OCI-M2 (cell line): ENCODE data around the gene JAK3.

Source experiments
- DNase-seq: peaks from one replicate; lab custom pipeline; 2025; ENCODE audit not compliant: unreplicated experiment; lab: John Stamatoyannopoulos, UW

Gene JAK3

DNA sequence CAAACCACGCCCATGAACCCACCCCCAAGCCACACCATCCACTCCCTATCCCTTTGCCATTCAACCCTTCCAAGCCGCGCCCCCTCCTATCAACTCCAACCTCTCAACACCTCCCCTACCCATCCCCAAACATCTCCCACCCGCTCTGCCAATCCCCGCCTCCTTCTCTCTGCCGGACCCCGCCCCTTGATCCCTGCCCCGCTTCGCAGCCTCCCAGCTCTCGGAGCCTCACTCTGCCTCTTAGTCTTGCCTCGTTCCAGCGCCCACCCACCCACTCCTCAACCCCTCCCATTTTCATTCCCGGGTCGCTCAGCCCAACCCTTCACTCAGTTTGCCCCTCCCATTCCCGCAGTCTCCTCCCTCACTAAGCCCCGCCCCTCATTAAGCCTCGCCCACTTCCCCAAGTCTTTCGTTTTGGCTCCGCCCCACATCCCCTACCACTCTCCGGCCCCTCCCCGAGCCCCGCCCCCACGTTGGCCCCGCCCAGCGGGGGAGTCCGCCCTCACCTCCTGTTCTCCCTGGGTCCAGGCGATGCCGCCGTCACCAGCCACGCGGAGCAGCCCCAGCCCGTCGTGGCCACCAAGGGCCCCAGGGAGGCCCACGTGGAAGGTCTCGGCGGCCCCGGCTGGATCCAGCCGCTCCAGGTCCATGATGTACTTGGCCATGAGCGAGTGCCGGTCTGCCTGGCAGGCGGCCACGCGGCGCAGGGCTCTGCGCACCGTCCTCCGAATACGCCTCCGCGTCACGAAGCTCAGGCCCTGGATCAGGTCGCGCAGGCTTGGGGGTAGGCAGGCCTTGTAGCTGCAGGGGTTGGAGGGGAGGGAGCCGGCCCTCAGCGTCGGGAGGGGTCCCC is 5.7 kb downstream of the JAK3 start:
- no peak for DNase-seq

GRCh38 chr19:17841371-17841809 is 6.4 kb downstream of the JAK3 start:
- no peak for DNase-seq

DNA sequence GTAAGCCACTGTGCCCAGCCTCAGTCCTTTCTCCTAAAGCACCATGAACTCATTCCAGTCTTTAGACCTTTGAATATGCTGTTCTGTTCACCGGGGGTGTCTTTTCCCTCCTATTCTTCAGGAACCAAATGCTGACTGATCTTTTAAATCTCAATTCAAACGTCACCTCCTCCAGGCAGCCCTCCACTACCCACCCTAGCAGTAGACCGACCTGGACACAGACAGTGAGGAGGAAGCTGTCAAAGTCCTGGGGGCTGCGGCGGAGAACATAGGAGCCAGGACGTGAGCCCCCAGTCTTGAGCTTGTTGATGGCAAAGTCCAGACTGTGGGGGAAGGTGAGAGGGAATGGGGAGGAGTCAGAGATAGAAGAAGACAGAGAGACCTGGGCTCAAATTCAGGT is 7.8 kb downstream of the JAK3 start:
- no peak for DNase-seq

- DNase-seq: no peak
These were observed 9.8 kb downstream of the JAK3 start for GRCh38 chr19:17837972-17838371.

DNA sequence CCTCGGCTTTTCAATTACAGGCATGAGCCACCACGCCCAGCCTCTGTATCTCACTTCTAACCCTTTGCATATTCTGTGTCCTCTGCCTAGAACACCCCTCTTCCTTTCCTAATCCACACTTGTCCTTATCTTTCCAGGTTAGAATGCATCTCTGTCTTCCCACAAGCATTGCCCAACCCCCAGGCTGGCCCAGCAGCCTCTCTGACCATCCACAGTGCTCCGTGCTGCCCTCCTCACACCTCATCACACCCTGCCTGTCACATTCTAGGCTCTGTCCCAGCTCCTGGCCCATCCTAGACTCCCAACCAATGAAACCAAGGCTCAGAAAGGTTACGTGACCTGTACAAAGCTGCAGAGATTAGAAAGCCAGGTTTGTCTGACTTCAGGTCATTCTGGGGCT is 11.3 kb downstream of the JAK3 start:
- no peak for DNase-seq

DNA sequence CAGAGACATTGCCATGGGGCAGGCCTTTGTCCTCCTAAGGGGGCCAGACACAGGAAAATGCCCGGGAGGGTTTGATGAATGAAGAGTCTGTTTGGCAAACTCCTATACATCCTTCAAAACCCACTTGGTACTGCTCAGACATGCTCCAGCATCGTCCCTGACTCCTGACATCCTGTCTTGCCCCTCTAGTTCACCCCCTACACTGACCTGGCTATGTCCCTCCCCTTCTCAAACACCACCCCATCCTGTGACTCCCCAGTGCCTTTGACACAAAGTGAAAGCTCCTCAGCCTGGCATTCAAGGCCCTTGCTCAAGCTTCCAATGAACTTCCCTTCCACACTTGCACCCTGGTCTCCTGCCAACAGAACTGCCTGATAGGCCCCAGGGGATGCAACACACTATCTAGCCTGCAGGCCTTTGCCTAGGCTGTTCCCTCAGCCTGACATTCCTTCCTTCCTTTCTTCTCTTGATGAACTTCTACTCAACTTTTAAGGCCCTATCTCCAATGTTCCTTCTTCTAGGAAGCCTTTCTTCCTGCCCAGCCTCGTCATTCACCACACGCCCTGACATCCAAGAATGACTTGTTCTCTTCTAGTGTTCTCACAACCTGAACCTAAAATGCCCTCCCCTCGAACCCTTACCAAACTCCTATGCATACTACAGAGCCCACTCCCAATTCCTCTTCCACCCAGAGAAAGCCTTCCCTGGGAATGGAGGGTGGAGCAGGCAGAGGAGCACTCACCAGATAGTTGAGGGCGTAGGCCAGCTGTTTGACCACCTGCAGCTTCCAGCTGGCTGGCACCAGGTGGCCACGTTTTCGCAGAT is 12.4 kb downstream of the JAK3 start:
- DNase-seq: no peak

DNA sequence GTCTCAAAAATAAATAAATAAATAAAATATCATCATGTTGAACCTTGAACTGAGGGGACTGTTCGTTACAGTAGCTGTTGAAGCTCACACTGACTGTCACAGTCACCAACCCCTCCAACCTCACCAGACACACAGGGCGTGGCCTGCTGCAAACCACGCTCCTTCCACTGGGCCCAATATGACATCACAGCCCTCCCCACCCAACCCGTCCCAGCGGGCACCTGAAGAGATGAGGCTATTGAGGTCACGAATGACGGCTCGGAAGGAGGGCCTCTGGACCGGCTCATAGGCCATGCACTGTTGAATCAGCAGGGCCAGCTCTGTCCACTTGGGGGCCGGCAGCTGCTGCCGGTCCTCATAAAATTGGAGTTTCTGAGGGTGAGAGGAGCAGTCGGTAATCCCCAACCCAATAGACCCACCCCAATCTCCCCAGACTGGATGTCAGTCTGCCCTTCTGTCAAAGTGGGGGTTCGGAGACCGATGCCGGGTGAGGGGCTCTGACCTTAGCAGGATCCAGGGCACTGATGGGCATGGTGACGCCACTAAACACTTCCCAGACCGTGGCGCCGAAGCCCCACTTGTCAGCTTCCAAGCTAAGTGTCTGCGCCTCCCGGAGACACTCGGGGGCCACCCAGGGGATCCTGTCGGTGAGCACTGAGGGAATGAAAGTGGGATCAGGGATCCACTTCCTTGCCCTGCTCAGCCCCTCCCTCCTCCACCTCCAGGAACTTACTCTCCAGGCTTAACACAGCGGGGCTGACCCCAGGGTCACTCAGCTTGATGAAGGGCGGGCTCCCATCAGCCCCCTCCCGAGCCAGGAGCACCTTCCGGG is 13.2 kb downstream of the JAK3 start:
- DNase-seq: no peak

GRCh38 chr19:17832443-17833208 is 15.2 kb downstream of the JAK3 start:
- DNase-seq: no peak

GRCh38 chr19:17831419-17831888 is 16.3 kb downstream of the JAK3 start:
- no peak for DNase-seq

GRCh38 chr19:17830567-17831418 is 17.0 kb downstream of the JAK3 start:
- no peak for DNase-seq

DNA sequence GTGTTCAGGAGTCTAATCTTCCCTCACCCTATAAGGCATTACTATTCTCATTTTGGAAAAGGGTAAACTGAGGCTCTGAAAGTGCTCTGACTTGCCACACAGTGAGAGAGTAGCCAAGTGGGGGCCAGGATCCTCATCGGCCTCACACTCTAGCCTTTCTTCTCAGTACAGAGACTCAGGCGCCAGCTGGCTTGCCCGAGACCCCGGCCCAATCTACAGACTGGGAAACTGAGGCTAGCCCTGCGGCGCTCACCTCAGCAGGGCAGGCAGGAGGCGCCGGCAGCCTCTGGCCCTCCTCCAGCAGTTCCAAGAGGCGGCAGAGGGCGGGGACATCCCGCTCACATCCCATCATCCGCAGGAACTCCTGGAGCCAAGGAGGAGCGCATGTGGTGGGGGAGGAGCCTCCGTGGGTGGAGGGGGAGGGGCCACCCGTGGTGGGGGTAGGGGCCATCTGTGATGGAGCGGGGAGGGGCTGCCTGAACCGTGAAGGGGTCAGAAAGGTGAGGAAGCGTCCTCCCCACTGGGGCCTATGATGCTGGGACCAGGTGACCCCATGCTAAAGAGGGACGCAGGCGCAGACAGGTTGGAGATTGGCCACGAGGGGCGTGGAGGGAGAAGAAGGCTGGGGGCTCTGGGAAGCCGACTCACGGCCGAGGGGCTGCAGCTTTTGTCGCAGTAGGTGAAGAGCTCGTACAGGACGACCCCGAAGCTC is 17.8 kb downstream of the JAK3 start:
- DNase-seq: no peak

DNA sequence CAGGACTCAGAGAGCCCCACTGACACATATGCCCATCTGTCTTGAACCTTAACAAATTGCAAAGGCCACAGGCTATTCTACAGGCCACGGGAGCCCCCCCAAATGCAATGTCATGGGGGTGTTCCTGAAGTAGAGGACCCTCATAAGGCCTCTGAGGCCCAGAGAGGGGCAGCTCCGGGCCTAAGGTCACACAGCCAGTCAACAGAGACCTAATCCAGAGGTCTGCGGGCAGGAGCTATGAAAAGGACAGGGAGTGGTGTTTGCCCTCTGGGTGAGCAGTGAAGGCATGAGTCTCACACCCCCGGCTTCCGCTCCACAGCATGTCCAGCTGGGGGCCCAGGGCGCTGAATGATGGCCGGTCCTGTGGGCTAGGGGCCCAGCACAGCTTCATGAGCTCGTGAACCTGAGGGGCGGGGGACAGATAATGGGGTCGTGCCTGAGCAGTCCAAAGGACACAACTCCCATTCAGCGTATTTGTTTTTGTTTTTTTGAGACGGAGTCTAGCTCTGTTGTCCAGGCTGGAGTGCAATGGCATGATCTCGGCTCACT is 21.2 kb downstream of the JAK3 start:
- no peak for DNase-seq

GRCh38 chr19:17824339-17824738 is 23.4 kb downstream of the JAK3 start:
- no peak for DNase-seq

- DNase-seq: no peak
These were observed 26.6 kb downstream of the JAK3 start, which contains the start of gene INSL3 for GRCh38 chr19:17821190-17821589. INSL3 (minus strand) TSS chr19:17821519; CDS start chr19:17821506, 13 bp downstream.

DNA sequence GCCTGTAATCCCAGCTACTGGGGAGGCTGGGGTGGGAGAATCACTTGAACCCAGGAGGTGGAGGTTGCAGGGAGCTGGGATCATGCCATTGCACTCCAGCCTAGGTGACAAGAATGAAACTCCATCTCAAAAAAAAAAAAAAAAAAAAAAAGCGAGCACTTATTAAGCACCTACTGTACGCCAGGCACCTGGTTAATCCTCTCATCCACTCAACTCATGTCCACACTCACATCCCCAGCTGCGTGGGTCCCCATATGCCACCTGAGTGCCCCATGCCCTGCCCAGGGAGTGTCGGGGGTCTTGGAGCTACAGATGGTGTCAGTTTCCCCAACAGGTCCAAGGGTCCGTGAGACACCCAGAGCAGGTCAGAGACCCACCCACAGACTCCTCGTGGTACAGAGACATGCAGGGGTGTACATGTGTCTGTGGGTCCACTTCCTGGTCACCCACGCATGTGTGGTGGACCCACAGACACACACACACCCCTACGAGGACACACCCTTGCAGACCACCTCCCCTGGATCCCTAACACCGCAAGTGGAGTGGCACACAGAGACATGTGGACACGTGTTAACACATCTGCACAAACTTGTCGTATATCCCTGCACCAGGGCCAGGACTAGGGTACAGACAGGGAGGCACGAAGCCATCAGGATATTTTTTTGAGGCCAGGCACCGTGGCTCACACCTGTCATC is 30.0 kb downstream of the JAK3 start:
- no peak for DNase-seq

DNA sequence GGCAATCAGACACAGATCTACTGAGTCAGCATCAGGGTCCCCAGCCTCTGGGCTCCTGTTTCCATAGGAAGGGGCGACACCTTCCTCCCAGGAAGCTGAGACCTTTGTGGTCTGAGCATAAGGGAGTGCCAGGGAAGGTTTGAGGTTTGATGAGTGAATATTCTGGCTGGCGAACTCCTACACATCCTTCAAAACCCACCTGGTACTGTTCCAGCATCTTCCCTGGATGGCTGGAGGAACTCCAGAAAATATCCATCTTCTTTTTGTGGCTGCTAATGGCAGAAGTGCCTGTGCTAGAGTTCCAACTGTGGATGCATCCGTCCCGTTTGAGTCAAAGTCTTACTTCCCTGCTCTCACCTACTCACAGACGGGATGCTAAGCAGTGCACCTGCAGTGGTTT is 35.7 kb downstream of the JAK3 start:
- no peak for DNase-seq

DNA sequence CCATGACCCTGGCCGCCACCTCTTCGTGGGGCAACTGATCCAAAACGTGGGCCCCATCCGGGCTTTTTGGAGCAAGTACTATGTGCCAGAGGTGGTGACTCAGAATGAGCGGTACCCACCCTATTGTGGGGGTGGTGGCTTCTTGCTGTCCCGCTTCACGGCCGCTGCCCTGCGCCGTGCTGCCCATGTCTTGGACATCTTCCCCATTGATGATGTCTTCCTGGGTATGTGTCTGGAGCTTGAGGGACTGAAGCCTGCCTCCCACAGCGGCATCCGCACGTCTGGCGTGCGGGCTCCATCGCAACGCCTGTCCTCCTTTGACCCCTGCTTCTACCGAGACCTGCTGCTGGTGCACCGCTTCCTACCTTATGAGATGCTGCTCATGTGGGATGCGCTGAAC is 36.1 kb downstream of the JAK3 start:
- DNase-seq: no peak

DNA sequence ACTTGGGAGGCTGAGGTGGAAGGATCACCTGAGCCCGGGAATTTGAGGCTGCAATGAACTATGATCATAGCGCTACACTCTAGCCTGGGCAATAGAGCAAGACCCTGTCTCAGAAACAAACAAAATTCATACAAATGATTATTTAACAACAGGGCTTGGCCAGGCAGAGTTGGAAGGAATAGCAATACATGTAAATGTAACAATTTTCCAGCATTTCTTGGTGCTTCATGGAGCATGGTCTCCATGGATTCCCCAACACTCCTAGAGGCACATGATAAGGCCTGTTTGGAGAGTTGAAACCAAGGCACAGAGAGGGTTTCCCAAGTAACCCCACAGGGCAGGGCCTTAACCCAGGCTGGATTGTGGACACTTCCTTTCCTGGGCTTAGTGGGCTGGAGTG is 36.7 kb downstream of the JAK3 start:
- no peak for DNase-seq
